GM23338 (cell line): ENCODE measurements around the gene BIN1. TPM values are rescaled to one million over a fixed set of nuclear protein-coding genes. Genes with fewer than 3 reads are reported as not detected.

Experiments
- ATAC-seq: fragments of 200-7000 bp; cut with Tn5 transposase; 3 replicates; pipeline ENCODE4 v1.9.1; 2020
- DNase-seq: peaks from one replicate; pipeline ENCODE4 v3.0.0-alpha.2; 2015; ENCODE audit warnings: low spot score
- H2AFZ ChIP-seq: fragments of 200-600 bp; sonication (generic); 2 replicates; pipeline ENCODE4 v1.8.0; 2016; ENCODE audit warnings: antibody characterized with exemption, mild to moderate bottlenecking, moderate library complexity
- H3F3A ChIP-seq: fragments of 200-600 bp; sonication (generic); replicated peaks from 2 replicates; pipeline ENCODE4 v1.8.0; 2017; ENCODE audit warnings: antibody characterized with exemption, mixed run types, low read depth
- H3K27ac ChIP-seq: fragments of 200-600 bp; sonication (generic); 2 replicates; pipeline ENCODE4 v1.6.1; 2016; ENCODE audit warnings: low read depth
- H3K27me3 ChIP-seq: fragments of 200-600 bp; sonication (generic); 2 replicates; pipeline ENCODE4 v1.8.0; 2016; ENCODE audit warnings: mild to moderate bottlenecking, mixed run types, moderate library complexity; ENCODE audit not compliant: insufficient read depth
- H3K36me3 ChIP-seq: fragments of 200-600 bp; sonication (generic); 2 replicates; pipeline ENCODE4 v1.8.0; 2016; ENCODE audit warnings: mild to moderate bottlenecking; ENCODE audit not compliant: insufficient read depth
- H3K4me1 ChIP-seq: fragments of 200-600 bp; sonication (generic); 2 replicates; pipeline ENCODE4 v1.8.0; 2016; ENCODE audit warnings: mild to moderate bottlenecking, moderate library complexity; ENCODE audit not compliant: insufficient read depth
- H3K4me2 ChIP-seq: fragments of 200-600 bp; sonication (generic); 2 replicates; pipeline ENCODE4 v1.7.1; 2017; ENCODE audit warnings: mixed run types
- H3K4me3 ChIP-seq: fragments of 200-600 bp; sonication (generic); 2 replicates; pipeline ENCODE4 v1.6.1; 2016; ENCODE audit warnings: mixed run types
- H3K79me2 ChIP-seq: fragments of 200-600 bp; sonication (generic); replicated peaks from 2 replicates; pipeline ENCODE4 v1.8.0; 2017; ENCODE audit warnings: mild to moderate bottlenecking; ENCODE audit not compliant: insufficient read depth
- H3K9me2 ChIP-seq: fragments of 200-600 bp; sonication (generic); 2 replicates; pipeline ENCODE4 v1.8.0; 2017; ENCODE audit not compliant: insufficient read depth
- H4K20me1 ChIP-seq: fragments of 200-600 bp; sonication (generic); replicated peaks from 2 replicates; pipeline ENCODE4 v1.8.0; 2017; ENCODE audit warnings: mild to moderate bottlenecking; ENCODE audit not compliant: insufficient read depth
- H3K27ac Mint-ChIP-seq: 2 replicates; pipeline ENCODE4 v1.8.0; 2020; ENCODE audit warnings: inconsistent platforms, mild to moderate bottlenecking, moderate library complexity, mixed read lengths
- H3K27me3 Mint-ChIP-seq: 3 replicates; pipeline ENCODE4 v1.8.0; 2022; ENCODE audit warnings: low read depth, mild to moderate bottlenecking, moderate library complexity, mixed read lengths, inconsistent platforms; ENCODE audit not compliant: insufficient read depth, poor library complexity
- H3K36me3 Mint-ChIP-seq: 3 replicates; pipeline ENCODE4 v1.8.0; 2021; ENCODE audit warnings: low read depth, mild to moderate bottlenecking, inconsistent platforms, moderate library complexity, mixed read lengths
- H3K4me1 Mint-ChIP-seq: 3 replicates; pipeline ENCODE4 v1.8.0; 2020; ENCODE audit warnings: mild to moderate bottlenecking, inconsistent platforms, mixed read lengths
- H3K4me3 Mint-ChIP-seq: 3 replicates; pipeline ENCODE4 v1.8.0; 2021; ENCODE audit warnings: moderate library complexity, mild to moderate bottlenecking, inconsistent platforms, mixed read lengths
- H3K9me3 Mint-ChIP-seq: 3 replicates; pipeline ENCODE4 v1.8.0; 2020; ENCODE audit warnings: moderate library complexity, mild to moderate bottlenecking, inconsistent platforms, mixed read lengths
- CREB1 ChIP-seq: fragments of 250-450 bp; sonication (Bioruptor Pico); IDR thresholded peaks from 2 replicates; pipeline ENCODE4 v1.5.0; 2020; ENCODE audit warnings: low read depth, mild to moderate bottlenecking, moderate library complexity
- EZH2 ChIP-seq: fragments of 200-600 bp; sonication (generic); IDR thresholded peaks from one replicate; pipeline ENCODE4 v1.8.0; 2017; ENCODE audit warnings: antibody characterized with exemption, mild to moderate bottlenecking, low read depth; ENCODE audit not compliant: unreplicated experiment
- EZH2phosphoT487 ChIP-seq: fragments of 200-600 bp; sonication (generic); IDR thresholded peaks from one replicate; pipeline ENCODE4 v1.8.1; 2018; ENCODE audit warnings: antibody characterized with exemption; ENCODE audit not compliant: unreplicated experiment
- JUNB ChIP-seq: IDR thresholded peaks from one replicate; pipeline ENCODE4 v1.6.1; 2016; ENCODE audit warnings: antibody characterized with exemption; ENCODE audit not compliant: unreplicated experiment
- NANOG ChIP-seq: IDR thresholded peaks from 2 replicates; pipeline ENCODE4 v1.6.1; 2016; ENCODE audit warnings: antibody characterized with exemption, borderline replicate concordance
- POLR2AphosphoS5 ChIP-seq: IDR thresholded peaks from 2 replicates; pipeline ENCODE4 v1.6.1; 2016; ENCODE audit warnings: antibody characterized with exemption, low read depth
- STAT1 ChIP-seq: IDR thresholded peaks from one replicate; pipeline ENCODE4 v1.6.1; 2016; ENCODE audit warnings: antibody characterized with exemption; ENCODE audit not compliant: unreplicated experiment
- ZNF114 ChIP-seq: fragments of 250-450 bp; sonication (Bioruptor Pico); IDR thresholded peaks from 2 replicates; pipeline ENCODE4 v1.5.0; 2020; ENCODE audit warnings: mild to moderate bottlenecking, moderate library complexity
- ZNF331 ChIP-seq: fragments of 250-450 bp; sonication (Bioruptor Pico); IDR thresholded peaks from 2 replicates; pipeline ENCODE4 v1.5.0; 2020; ENCODE audit warnings: low read depth, mild to moderate bottlenecking, moderate library complexity
- ZNF462 ChIP-seq: fragments of 250-450 bp; sonication (Bioruptor Pico); IDR thresholded peaks from 2 replicates; pipeline ENCODE4 v1.5.0; 2020; ENCODE audit warnings: mild to moderate bottlenecking, moderate library complexity
- polyA plus RNA-seq: library from polyadenylated mRNA; unstranded; fragments of >200 nt; fragmentation: Nextera tagmentation; extraction: Ambion mirVana; gene quantifications from 2 replicates; pipeline ENCODE4 v1.2.1, GENCODE V29; 2016
- total RNA-seq: library from RNA; depleted of rRNA; stranded (reverse); fragments of >200 nt; shearing (Covaris generic); gene quantifications from 2 replicates; pipeline ENCODE4 v1.2.3, GENCODE V29; 2014
- TF ChIP-seq, protein P1 (sequence below), 2 experiments: fragments of 200-600 bp in 1 of 2; sonication (generic) in 1 of 2; conservative IDR thresholded peaks; 2 replicates each; pipeline versions ENCODE4 v1.5.1 to v1.6.1; 2016 to 2017; ENCODE audit warnings: antibody characterized with exemption in 2 of 2, low read depth in 2 of 2, mild to moderate bottlenecking in 2 of 2, moderate library complexity in 1 of 2
- TF ChIP-seq, protein P2 (sequence below): IDR thresholded peaks from 2 replicates; pipeline ENCODE4 v1.6.1; 2016; ENCODE audit warnings: antibody characterized with exemption

The BIN1 gene
- total and polyA plus RNA-seq, 2 experiments from 2014 or later = 30.1 to 56.4 TPM

- TF ChIP-seq, protein P1, sequence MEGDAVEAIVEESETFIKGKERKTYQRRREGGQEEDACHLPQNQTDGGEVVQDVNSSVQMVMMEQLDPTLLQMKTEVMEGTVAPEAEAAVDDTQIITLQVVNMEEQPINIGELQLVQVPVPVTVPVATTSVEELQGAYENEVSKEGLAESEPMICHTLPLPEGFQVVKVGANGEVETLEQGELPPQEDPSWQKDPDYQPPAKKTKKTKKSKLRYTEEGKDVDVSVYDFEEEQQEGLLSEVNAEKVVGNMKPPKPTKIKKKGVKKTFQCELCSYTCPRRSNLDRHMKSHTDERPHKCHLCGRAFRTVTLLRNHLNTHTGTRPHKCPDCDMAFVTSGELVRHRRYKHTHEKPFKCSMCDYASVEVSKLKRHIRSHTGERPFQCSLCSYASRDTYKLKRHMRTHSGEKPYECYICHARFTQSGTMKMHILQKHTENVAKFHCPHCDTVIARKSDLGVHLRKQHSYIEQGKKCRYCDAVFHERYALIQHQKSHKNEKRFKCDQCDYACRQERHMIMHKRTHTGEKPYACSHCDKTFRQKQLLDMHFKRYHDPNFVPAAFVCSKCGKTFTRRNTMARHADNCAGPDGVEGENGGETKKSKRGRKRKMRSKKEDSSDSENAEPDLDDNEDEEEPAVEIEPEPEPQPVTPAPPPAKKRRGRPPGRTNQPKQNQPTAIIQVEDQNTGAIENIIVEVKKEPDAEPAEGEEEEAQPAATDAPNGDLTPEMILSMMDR (conservative IDR thresholded peaks at IDR 0.05; ENCODE audit: low read depth in 2 of 2) = no peak
- TF ChIP-seq, protein P2, sequence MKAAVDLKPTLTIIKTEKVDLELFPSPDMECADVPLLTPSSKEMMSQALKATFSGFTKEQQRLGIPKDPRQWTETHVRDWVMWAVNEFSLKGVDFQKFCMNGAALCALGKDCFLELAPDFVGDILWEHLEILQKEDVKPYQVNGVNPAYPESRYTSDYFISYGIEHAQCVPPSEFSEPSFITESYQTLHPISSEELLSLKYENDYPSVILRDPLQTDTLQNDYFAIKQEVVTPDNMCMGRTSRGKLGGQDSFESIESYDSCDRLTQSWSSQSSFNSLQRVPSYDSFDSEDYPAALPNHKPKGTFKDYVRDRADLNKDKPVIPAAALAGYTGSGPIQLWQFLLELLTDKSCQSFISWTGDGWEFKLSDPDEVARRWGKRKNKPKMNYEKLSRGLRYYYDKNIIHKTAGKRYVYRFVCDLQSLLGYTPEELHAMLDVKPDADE = no peak
Measured at GRCh38 chr2:127034051-127034450, 72.9 kb downstream of the BIN1 start (continued).

GRCh38 chr2:127032621-127033020 lies 74.3 kb downstream of the BIN1 start:
- Histone ChIP-seq H3K27ac (no peak overlapping the region), H3K4me3 (no peak overlapping the region), H3F3A (no peaks in the 10 kb centered on the region), H3K4me2 (no peak overlapping the region), H3K79me2 (no peaks in the 10 kb centered on the region), H3K27me3 (no peaks in the 10 kb centered on the region), H3K9me2 (no peaks in the 10 kb centered on the region), H2AFZ (no peak overlapping the region), H3K4me1 (no peaks in the 10 kb centered on the region), H4K20me1 (no peaks in the 10 kb centered on the region), H3K36me3 (no peaks in the 10 kb centered on the region)
- Mint-ChIP-seq H3K4me1 (no peaks in the 10 kb centered on the region), H3K4me3 (no peak overlapping the region), H3K27me3 (no peaks in the 10 kb centered on the region), H3K36me3 (no peaks in the 10 kb centered on the region), H3K9me3 (no peaks in the 10 kb centered on the region), H3K27ac (no peak overlapping the region)
- DNase-seq (no peak), ATAC-seq (no peak)
- no peak for TF ChIP-seq CREB1 (CRISPR knock-in tag)
- TF ChIP-seq ZNF462 = no peak
- TF ChIP-seq NANOG = no peak
- TF ChIP-seq ZNF114 (CRISPR knock-in tag) = no peak
- TF ChIP-seq, protein P2 = no peak
- TF ChIP-seq ZNF331 (CRISPR knock-in tag) = no peak
- no peak for TF ChIP-seq POLR2AphosphoS5
- TF ChIP-seq STAT1 = no peak
- TF ChIP-seq EZH2phosphoT487 = no peak
- no peak for TF ChIP-seq JUNB
- TF ChIP-seq, protein P1 (conservative IDR thresholded peaks at IDR 0.05; ENCODE audit: low read depth in 2 of 2) = no peak
- TF ChIP-seq EZH2 = no peak
